Measurements from ENCODE around the gene BPIFB3.

GRCh38 chr20:33015114-33015484 lies 38.6 kb upstream of the BPIFB3 start:
- TF ChIP-seq, protein P1, sequence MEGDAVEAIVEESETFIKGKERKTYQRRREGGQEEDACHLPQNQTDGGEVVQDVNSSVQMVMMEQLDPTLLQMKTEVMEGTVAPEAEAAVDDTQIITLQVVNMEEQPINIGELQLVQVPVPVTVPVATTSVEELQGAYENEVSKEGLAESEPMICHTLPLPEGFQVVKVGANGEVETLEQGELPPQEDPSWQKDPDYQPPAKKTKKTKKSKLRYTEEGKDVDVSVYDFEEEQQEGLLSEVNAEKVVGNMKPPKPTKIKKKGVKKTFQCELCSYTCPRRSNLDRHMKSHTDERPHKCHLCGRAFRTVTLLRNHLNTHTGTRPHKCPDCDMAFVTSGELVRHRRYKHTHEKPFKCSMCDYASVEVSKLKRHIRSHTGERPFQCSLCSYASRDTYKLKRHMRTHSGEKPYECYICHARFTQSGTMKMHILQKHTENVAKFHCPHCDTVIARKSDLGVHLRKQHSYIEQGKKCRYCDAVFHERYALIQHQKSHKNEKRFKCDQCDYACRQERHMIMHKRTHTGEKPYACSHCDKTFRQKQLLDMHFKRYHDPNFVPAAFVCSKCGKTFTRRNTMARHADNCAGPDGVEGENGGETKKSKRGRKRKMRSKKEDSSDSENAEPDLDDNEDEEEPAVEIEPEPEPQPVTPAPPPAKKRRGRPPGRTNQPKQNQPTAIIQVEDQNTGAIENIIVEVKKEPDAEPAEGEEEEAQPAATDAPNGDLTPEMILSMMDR (IDR thresholded peaks at IDR 0.05): no peak
- no peak for TF ChIP-seq POLR2A (IDR thresholded peaks at IDR 0.05)

All from uterus (tissue), 2 donors.